IMR-90 (cell line): ENCODE results near the gene HKDC1. TPM values are rescaled to one million over a fixed set of nuclear protein-coding genes. Genes with fewer than 3 reads are reported as not detected.

Experiments used
- ATAC-seq: fragments of 200-7000 bp; cut with Tn5 transposase; 2 replicates; pipeline ENCODE4 v1.9.1; 2020; ENCODE audit warnings: low read depth, mild to moderate bottlenecking, moderate library complexity
- BruUV-seq: library from RNA; stranded (reverse); fragments of 400-500 nt; replicated peaks from 2 replicates; lab custom pipeline; 2021; lab: Mats Ljungman, UMichigan
- CTCF ChIA-PET: fragments of 300-600 bp; formaldehyde crosslinking; extraction: SDS; loops from one replicate; lab custom pipeline; 2021; ENCODE audit warnings: antibody characterized with exemption; lab: Yijun Ruan, JAX
- POLR2A ChIA-PET: fragments of 300-600 bp; sonication (Branson Sonifier 250); formaldehyde crosslinking; loops from one replicate; lab custom pipeline; 2022; ENCODE audit warnings: antibody characterized with exemption; ENCODE audit not compliant: unreplicated experiment; lab: Charles Lee
- DNase-seq: peaks from one replicate; pipeline ENCODE4 v3.0.0; 2013
- H2AFZ ChIP-seq: replicated peaks from 2 replicates; pipeline ENCODE3; 2013; ENCODE audit warnings: low read length, mild to moderate bottlenecking; ENCODE audit not compliant: poor library complexity
- H2AK5ac ChIP-seq: 2 replicates; pipeline ENCODE4 v1.6.1; 2013; ENCODE audit warnings: low read depth, low read length, inconsistent platforms
- H2AK9ac ChIP-seq: replicated peaks from 2 replicates; pipeline ENCODE3; 2013; ENCODE audit warnings: mild to moderate bottlenecking, low read depth, low read length, moderate library complexity; ENCODE audit not compliant: poor library complexity
- H2BK120ac ChIP-seq: 2 replicates; pipeline ENCODE4 v1.6.1; 2013; ENCODE audit warnings: low read depth, low read length, inconsistent platforms
- H2BK15ac ChIP-seq: 3 replicates; pipeline ENCODE4 v1.6.1; 2013; ENCODE audit warnings: low read depth, low read length, inconsistent platforms
- H2BK20ac ChIP-seq: 2 replicates; pipeline ENCODE4 v1.6.1; 2013; ENCODE audit warnings: low read depth, mild to moderate bottlenecking, inconsistent platforms, low read length, moderate library complexity
- H2BK5ac ChIP-seq: 2 replicates; pipeline ENCODE4 v1.6.1; 2013; ENCODE audit warnings: mild to moderate bottlenecking, low read depth, low read length, inconsistent platforms; ENCODE audit not compliant: poor library complexity, severe bottlenecking
- H3K14ac ChIP-seq: replicated peaks from 2 replicates; pipeline ENCODE4 v1.6.1; 2013; ENCODE audit warnings: low read depth, low read length, inconsistent platforms
- H3K18ac ChIP-seq: 2 replicates; pipeline ENCODE4 v1.6.1; 2013; ENCODE audit warnings: low read depth, low read length, control low read depth
- H3K23ac ChIP-seq: 2 replicates; pipeline ENCODE4 v1.6.1; 2013; ENCODE audit warnings: low read depth, low read length, inconsistent platforms
- H3K27ac ChIP-seq: 2 replicates; pipeline ENCODE4 v1.5.1; 2013; ENCODE audit warnings: mild to moderate bottlenecking, control low read depth, low read length; ENCODE audit not compliant: insufficient read depth
- H3K27me3 ChIP-seq: 2 replicates; pipeline ENCODE4 v1.6.1; 2013; ENCODE audit warnings: low read length; ENCODE audit not compliant: control insufficient read depth, insufficient read depth
- H3K36me3 ChIP-seq: 2 replicates; pipeline ENCODE4 v1.6.1; 2013; ENCODE audit warnings: low read length, mixed read lengths; ENCODE audit not compliant: control insufficient read depth, insufficient read depth
- H3K4ac ChIP-seq: 2 replicates; pipeline ENCODE4 v1.6.1; 2013; ENCODE audit warnings: low read depth, low read length, inconsistent platforms
- H3K4me1 ChIP-seq: 2 replicates; pipeline ENCODE4 v1.6.1; 2013; ENCODE audit warnings: low read length, mixed read lengths; ENCODE audit not compliant: control insufficient read depth, insufficient read depth
- H3K4me2 ChIP-seq: 2 replicates; pipeline ENCODE4 v1.6.1; 2013; ENCODE audit warnings: low read depth, mild to moderate bottlenecking, control low read depth, low read length, moderate library complexity
- H3K4me3 ChIP-seq: 2 replicates; pipeline ENCODE4 v1.5.1; 2013; ENCODE audit warnings: low read depth, mild to moderate bottlenecking, control low read depth, low read length, moderate library complexity; ENCODE audit not compliant: insufficient read depth
- H3K56ac ChIP-seq: 2 replicates; pipeline ENCODE4 v1.6.1; 2013; ENCODE audit warnings: low read length, inconsistent platforms; ENCODE audit not compliant: insufficient read depth; ENCODE audit errors: extremely low read depth
- H3K79me1 ChIP-seq, 2 experiments: 2 replicates each; pipeline ENCODE4 v1.6.1; 2013; ENCODE audit warnings: low read length in 2 of 2, inconsistent platforms in 1 of 2, low read depth in 1 of 2
- H3K9ac ChIP-seq: 2 replicates; pipeline ENCODE4 v1.6.1; 2013; ENCODE audit warnings: low read depth, low read length, control low read depth
- H3K9me1 ChIP-seq: 2 replicates; pipeline ENCODE4 v1.6.1; 2013; ENCODE audit warnings: low read length, inconsistent platforms; ENCODE audit not compliant: insufficient read depth
- H3K9me3 ChIP-seq: 2 replicates; pipeline ENCODE4 v1.6.1; 2013; ENCODE audit warnings: low read length; ENCODE audit not compliant: control insufficient read depth, insufficient read depth
- H4K20me1 ChIP-seq: 2 replicates; pipeline ENCODE4 v1.6.1; 2013; ENCODE audit warnings: low read length, inconsistent platforms; ENCODE audit not compliant: insufficient read depth
- H4K5ac ChIP-seq: 2 replicates; pipeline ENCODE4 v1.6.1; 2013; ENCODE audit warnings: mild to moderate bottlenecking, low read depth, low read length, control low read depth
- H4K8ac ChIP-seq, 2 experiments: 2 replicates each; pipeline ENCODE4 v1.6.1; 2013; ENCODE audit warnings: low read depth in 2 of 2, low read length in 2 of 2, control low read depth in 1 of 2, inconsistent platforms in 1 of 2
- H4K91ac ChIP-seq: 2 replicates; pipeline ENCODE4 v1.6.1; 2013; ENCODE audit warnings: low read depth, low read length, inconsistent platforms; ENCODE audit not compliant: insufficient read depth
- CHD1 ChIP-seq: IDR thresholded peaks from 2 replicates; pipeline ENCODE4 v1.6.1; 2012; ENCODE audit warnings: low read depth, low read length, improper control_type of control experiment
- MXI1 ChIP-seq: IDR thresholded peaks from 2 replicates; pipeline ENCODE4 v1.6.1; 2012; ENCODE audit warnings: low read depth, mild to moderate bottlenecking, low read length, moderate library complexity, borderline replicate concordance
- POLR2A ChIP-seq: IDR thresholded peaks from 2 replicates; pipeline ENCODE4 v1.6.1; 2012; ENCODE audit warnings: mild to moderate bottlenecking, low read depth, low read length
- RCOR1 ChIP-seq: IDR thresholded peaks from 2 replicates; pipeline ENCODE4 v1.6.1; 2012; ENCODE audit warnings: mild to moderate bottlenecking, low read length, improper control_type of control experiment; ENCODE audit not compliant: insufficient replicate concordance
- WGBS, 2 experiments: methylation state at CpG; one replicate each; pipeline versions ENCODE4 v1.1.5 to v1.1.7; 2013; ENCODE audit warnings: missing lambda C conversion rate in 2 of 2; ENCODE audit not compliant: insufficient read length in 1 of 2; ENCODE audit errors: extremely low coverage in 2 of 2; 5-methylcytosine and 5-hydroxymethylcytosine counted together
- dilution Hi-C: fragments of 300-500 bp; cut with HindIII; formaldehyde crosslinking; loops from one replicate; pipeline ENCODE4 v1.14.3; 2018; ENCODE audit warnings: low sequenced_read_pairs; ENCODE audit not compliant: unreplicated experiment
- in situ Hi-C: fragments of 300-500 bp; cut with MboI; formaldehyde crosslinking; loops from 3 replicates; pipeline ENCODE4 v1.14.3; 2019; ENCODE audit warnings: low sequenced_read_pairs, inconsistent platforms, mixed read lengths
- intact Hi-C: fragments of 100-400 bp; cut with micrococcal nuclease; formaldehyde crosslinking; loops from 2 replicates; pipeline ENCODE4 v1.10.0; 2022
- polyA plus RNA-seq, 3 experiments: library from polyadenylated mRNA; depleted of rRNA; stranded (reverse); fragments of >200 nt; gene quantifications; 2 replicates each; pipeline ENCODE4 v1.2.3, GENCODE V29; 2012; ENCODE audit warnings: low replicate concordance in 1 of 3
- total RNA-seq: library from RNA; depleted of rRNA; stranded (reverse); fragments of >200 nt; gene quantifications from 2 replicates; pipeline ENCODE4 v1.2.3, GENCODE V29; 2012
- TF ChIP-seq, protein P1 (sequence below): fragments of 150-350 bp; IDR thresholded peaks from 2 replicates; pipeline ENCODE4 v1.6.1; 2016; ENCODE audit warnings: low read depth, mild to moderate bottlenecking, low read length, moderate library complexity, borderline replicate concordance

Gene HKDC1
- total and polyA plus RNA-seq, 2 of the 4 experiments (the other 2 are of a cell fraction) = under 0.01 to 0.03 TPM

DNA sequence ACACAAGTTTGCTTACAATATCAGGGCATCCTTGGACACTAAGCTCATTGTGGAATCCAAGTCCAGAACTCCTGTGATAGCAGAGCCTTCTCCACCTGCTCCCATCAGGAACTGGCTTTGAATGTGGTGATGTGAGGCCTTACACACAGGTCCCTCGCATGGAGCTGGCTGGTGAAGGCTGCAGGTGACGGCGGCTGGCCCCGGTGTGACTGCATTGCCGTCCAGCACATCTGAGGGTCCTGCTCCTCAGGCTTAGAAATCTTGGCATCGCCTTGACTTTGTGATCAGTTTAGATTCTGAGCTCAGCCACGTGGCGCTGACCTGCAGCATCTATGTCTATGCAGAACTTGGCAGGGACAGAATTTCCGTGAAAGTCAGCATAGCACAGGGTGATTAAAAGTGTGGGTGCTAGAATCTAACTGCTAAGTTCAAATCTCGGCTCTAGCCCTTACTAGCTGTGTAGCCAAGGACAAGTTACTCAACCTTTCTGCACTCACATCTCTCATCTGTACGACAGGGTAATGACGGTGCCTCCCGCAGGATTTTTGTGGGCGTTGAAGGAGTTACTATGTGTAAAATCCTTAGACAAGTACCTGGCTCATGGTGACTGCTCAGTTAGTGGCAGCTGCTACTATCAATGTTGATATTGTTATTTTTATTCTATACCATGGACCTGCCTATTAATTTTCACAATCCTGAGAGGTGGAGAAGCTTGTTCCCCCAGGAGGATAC is 26.6 kb downstream of the HKDC1 start:
- in situ Hi-C loops (no loop called here), intact Hi-C loops (no loop called here), dilution Hi-C loops (no loop called here)
- no peak for ATAC-seq
- no peak overlapping the region for H4K91ac ChIP-seq
- H3K36me3 ChIP-seq = no peaks in the 10 kb centered on the region
- no peak overlapping the region for H3K27ac ChIP-seq
- no peak overlapping the region for H2BK120ac ChIP-seq
- peaks cover 27% of the 10 kb centered on the region for H3K27me3 ChIP-seq
- no peak overlapping the region for H3K4me2 ChIP-seq
- H2AFZ ChIP-seq = no peak overlapping the region
- no peaks in the 10 kb centered on the region for H3K4me1 ChIP-seq
- H3K18ac ChIP-seq = no peak overlapping the region
- no peak overlapping the region for H3K14ac ChIP-seq
- no peak overlapping the region for H2AK5ac ChIP-seq
- H4K20me1 ChIP-seq = no peaks in the 10 kb centered on the region
- no peak overlapping the region for H4K8ac ChIP-seq
- DNase-seq = no peak
- H3K79me1 ChIP-seq = no peaks in the 10 kb centered on the region
- no TSS peak for BruUV-seq
- no peak overlapping the region for H3K56ac ChIP-seq
- H3K4me3 ChIP-seq = no peak overlapping the region
- no peak for TF ChIP-seq RCOR1
- TF ChIP-seq, protein P1, sequence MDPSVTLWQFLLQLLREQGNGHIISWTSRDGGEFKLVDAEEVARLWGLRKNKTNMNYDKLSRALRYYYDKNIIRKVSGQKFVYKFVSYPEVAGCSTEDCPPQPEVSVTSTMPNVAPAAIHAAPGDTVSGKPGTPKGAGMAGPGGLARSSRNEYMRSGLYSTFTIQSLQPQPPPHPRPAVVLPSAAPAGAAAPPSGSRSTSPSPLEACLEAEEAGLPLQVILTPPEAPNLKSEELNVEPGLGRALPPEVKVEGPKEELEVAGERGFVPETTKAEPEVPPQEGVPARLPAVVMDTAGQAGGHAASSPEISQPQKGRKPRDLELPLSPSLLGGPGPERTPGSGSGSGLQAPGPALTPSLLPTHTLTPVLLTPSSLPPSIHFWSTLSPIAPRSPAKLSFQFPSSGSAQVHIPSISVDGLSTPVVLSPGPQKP = no peak
- no peak for TF ChIP-seq POLR2A
- no peak for TF ChIP-seq CHD1
- no peak for TF ChIP-seq MXI1
- no peak overlapping the region for H3K4ac ChIP-seq
- POLR2A ChIA-PET = no interaction called here
- CTCF ChIA-PET = no interaction called here
- no peaks in the 10 kb centered on the region for H3K9me1 ChIP-seq
- no peak overlapping the region for H3K9ac ChIP-seq
- no peaks in the 10 kb centered on the region for H3K9me3 ChIP-seq
- WGBS, 2 experiments = 83% methylated on average over 4 of the region's 14 CpGs; no CpG with 5 or more reads in 1 of the 2 experiments
- no peak overlapping the region for H2BK15ac ChIP-seq
- H2BK20ac ChIP-seq = no peak overlapping the region
- H4K5ac ChIP-seq = no peak overlapping the region
- no peak overlapping the region for H2AK9ac ChIP-seq
- no peak overlapping the region for H2BK5ac ChIP-seq
- H3K23ac ChIP-seq = no peak overlapping the region
